ENCODE results near the gene CNTNAP2.

DNA sequence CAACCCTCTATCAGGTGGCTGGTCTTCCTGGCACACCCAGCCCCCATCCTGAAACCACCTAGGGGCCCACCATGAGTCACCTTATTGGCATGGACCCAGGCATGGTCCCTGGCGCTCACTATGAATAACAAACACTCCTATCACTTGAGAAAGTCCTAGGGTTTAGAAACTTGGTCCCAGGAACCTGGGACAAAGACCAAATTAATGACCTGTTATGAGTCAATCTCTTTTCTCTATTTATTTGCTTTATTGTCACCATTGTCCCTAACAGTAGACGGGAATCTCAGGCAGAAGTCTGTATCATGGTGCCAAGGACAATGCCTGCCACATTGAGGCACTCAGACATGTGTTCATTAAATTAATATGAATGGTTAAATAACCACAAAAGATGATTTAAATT, 1874.3 kb downstream of the CNTNAP2 start:
- TF ChIP-seq NFIC (IDR thresholded peaks at IDR 0.05): no peak
- TF ChIP-seq ZNF23 (CRISPR knock-in tag; IDR thresholded peaks at IDR 0.05): no peak
- no peak for TF ChIP-seq HMG20A (CRISPR knock-in tag; conservative IDR thresholded peaks at IDR 0.05)
